MCF 10A (cell line): ENCODE results near the gene MAML2. TPM values are rescaled to one million over a fixed set of nuclear protein-coding genes. Genes with fewer than 3 reads are reported as not detected.

Source experiments
- BruUV-seq: library from RNA; stranded (reverse); fragments of 400-500 nt; replicated peaks from 2 replicates; lab custom pipeline; 2021; lab: Mats Ljungman, UMichigan
- CTCF ChIA-PET: fragments of 300-600 bp; sonication (Branson Sonifier 250); formaldehyde crosslinking; extraction: SDS; loops from one replicate; lab custom pipeline; 2021; ENCODE audit warnings: antibody characterized with exemption, inconsistent platforms; lab: Yijun Ruan, JAX
- POLR2A ChIA-PET: fragments of 300-600, 350-650 bp; sonication (Branson Sonifier 250); formaldehyde crosslinking; extraction: SDS; loops from one replicate; lab custom pipeline; 2020; ENCODE audit warnings: antibody characterized with exemption, inconsistent platforms; lab: Yijun Ruan, JAX
- DNase-seq: peaks from one replicate; pipeline ENCODE4 v3.0.0-alpha.2; 2018; ENCODE audit not compliant: unreplicated experiment
- H3K27ac Mint-ChIP-seq: one replicate; pipeline ENCODE4 v1.8.0; 2022; ENCODE audit warnings: mild to moderate bottlenecking, low read depth, mixed read lengths; ENCODE audit not compliant: unreplicated experiment
- H3K27me3 Mint-ChIP-seq: one replicate; pipeline ENCODE4 v1.8.0; 2022; ENCODE audit warnings: mixed read lengths; ENCODE audit not compliant: insufficient read depth, unreplicated experiment
- H3K36me3 Mint-ChIP-seq: one replicate; pipeline ENCODE4 v1.8.0; 2022; ENCODE audit warnings: mild to moderate bottlenecking, moderate library complexity, mixed read lengths; ENCODE audit not compliant: insufficient read depth, unreplicated experiment
- H3K4me1 Mint-ChIP-seq: one replicate; pipeline ENCODE4 v1.8.0; 2022; ENCODE audit warnings: mixed read lengths; ENCODE audit not compliant: insufficient read depth, unreplicated experiment
- H3K4me3 Mint-ChIP-seq: one replicate; pipeline ENCODE4 v1.8.0; 2022; ENCODE audit warnings: mild to moderate bottlenecking, moderate library complexity, mixed read lengths; ENCODE audit not compliant: unreplicated experiment
- H3K9me3 Mint-ChIP-seq: one replicate; pipeline ENCODE4 v1.8.0; 2022; ENCODE audit warnings: mixed read lengths; ENCODE audit not compliant: unreplicated experiment
- intact Hi-C: fragments of 100-400 bp; cut with micrococcal nuclease; formaldehyde crosslinking; loops from 2 replicates; pipeline ENCODE4 v1.14.1; 2022
- total RNA-seq: library from RNA; stranded (reverse); gene quantifications from 2 replicates; pipeline ENCODE4 v1.2.3, GENCODE V29; 2022
- TF ChIP-seq, protein P1 (sequence below): fragments of 200-600 bp; IDR thresholded peaks from one replicate; pipeline ENCODE4 v1.8.0; 2022; ENCODE audit warnings: antibody characterized with exemption, mild to moderate bottlenecking; ENCODE audit not compliant: unreplicated experiment

Gene MAML2
- total RNA-seq, 1 experiment from 2014 or later: 8.6 TPM

DNA sequence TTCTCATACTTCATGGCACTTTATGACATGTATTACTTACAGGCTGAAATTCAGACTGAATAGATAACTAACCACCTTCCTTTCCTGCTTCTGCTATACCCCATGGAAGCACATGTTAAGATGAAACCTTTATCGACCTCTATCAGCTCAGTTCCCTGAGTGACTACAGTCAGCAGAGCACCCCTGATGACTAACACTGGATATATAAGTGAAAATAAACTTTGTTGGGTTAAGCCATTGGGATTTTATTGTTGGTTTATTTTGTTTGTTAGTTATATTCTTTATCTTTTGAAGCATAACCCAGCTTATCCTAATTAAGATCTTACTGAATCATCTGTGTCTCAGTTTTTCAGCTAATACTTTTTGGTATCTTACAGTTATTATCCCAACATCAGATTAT is 23.0 kb upstream of the MAML2 start:
- H3K4me1 Mint-ChIP-seq: no peaks in the 10 kb centered on the region

DNA sequence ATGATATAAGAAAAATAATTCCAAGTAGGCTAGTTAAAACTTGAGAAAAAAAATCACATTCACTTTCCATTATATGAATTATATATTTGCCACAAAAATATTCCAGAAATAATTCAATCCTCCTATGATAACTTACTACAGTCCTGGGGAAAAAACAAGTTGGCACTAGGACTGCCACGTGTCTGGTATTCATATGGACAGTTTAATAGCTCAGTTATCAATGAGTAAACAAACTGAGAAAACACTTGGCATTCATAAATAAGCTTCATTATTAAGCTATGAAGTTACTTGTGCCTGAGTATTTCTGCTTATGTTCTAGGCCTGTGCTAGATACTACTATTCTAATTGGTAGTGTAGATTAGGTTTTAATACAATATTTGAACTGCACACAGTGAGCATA is 22.5 kb upstream of the MAML2 start:
- CTCF ChIA-PET: interaction anchor here (0.7 to 1.8 kb wide), 2 partner anchors 21 to 22 kb away, joined by 3 to 7 read pairs; no protein-coding TSS in a partner anchor
- BruUV-seq: no TSS peak
- Mint-ChIP-seq H3K27me3 (no peaks in the 10 kb centered on the region), H3K27ac (no peak overlapping the region), H3K36me3 (peaks cover 24% of the 10 kb centered on the region), H3K4me1 (no peaks in the 10 kb centered on the region), H3K9me3 (no peaks in the 10 kb centered on the region), H3K4me3 (no peak overlapping the region)
- TF ChIP-seq, protein P1, sequence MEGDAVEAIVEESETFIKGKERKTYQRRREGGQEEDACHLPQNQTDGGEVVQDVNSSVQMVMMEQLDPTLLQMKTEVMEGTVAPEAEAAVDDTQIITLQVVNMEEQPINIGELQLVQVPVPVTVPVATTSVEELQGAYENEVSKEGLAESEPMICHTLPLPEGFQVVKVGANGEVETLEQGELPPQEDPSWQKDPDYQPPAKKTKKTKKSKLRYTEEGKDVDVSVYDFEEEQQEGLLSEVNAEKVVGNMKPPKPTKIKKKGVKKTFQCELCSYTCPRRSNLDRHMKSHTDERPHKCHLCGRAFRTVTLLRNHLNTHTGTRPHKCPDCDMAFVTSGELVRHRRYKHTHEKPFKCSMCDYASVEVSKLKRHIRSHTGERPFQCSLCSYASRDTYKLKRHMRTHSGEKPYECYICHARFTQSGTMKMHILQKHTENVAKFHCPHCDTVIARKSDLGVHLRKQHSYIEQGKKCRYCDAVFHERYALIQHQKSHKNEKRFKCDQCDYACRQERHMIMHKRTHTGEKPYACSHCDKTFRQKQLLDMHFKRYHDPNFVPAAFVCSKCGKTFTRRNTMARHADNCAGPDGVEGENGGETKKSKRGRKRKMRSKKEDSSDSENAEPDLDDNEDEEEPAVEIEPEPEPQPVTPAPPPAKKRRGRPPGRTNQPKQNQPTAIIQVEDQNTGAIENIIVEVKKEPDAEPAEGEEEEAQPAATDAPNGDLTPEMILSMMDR: no peak
- intact Hi-C loops: no loop called here
- POLR2A ChIA-PET: interaction anchor here (1.6 kb wide), 1 partner anchor 24 kb away, joined by 5 read pairs; the partner anchor contains the start of gene CCDC82
- no peak for DNase-seq

More for the DNA sequence above, 23.0 kb upstream of the MAML2 start:
- no peak overlapping the region for H3K4me3 Mint-ChIP-seq
- H3K9me3 Mint-ChIP-seq: no peaks in the 10 kb centered on the region
- no peaks in the 10 kb centered on the region for H3K27me3 Mint-ChIP-seq
- no peak overlapping the region for H3K27ac Mint-ChIP-seq
- no peak for DNase-seq
- ChIA-PET CTCF (interaction anchor here (0.7 to 1.8 kb wide), 2 partner anchors 21 to 23 kb away, joined by 3 to 7 read pairs; no protein-coding TSS in a partner anchor), POLR2A (interaction anchor here (1.6 kb wide), 1 partner anchor 23 kb away, joined by 5 read pairs; the partner anchor contains the start of gene CCDC82)
- H3K36me3 Mint-ChIP-seq: peaks cover 23% of the 10 kb centered on the region
- TF ChIP-seq, protein P1: no peak
- BruUV-seq: no TSS peak
- intact Hi-C loops: no loop called here

DNA sequence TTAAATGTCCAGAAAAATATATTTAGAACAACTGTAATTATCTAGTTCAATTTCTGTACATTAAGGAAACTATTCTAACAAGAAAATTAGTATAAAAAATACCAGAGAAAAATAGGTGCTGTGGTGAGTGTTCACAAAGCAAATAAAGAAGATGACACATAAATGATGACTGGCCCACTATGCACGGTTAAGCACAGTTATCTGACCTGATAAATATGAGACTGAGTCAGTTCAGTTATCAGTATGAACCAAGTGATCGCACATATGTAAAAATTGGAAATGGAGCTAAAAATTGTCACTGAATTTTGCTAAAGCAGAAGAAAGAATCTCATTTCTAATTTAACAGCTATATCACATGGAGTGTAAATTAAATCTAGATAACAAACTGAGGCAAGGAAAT is 18.8 kb upstream of the MAML2 start:
- DNase-seq: no peak
- no peaks in the 10 kb centered on the region for H3K27me3 Mint-ChIP-seq
- CTCF ChIA-PET: interaction anchor here (0.7 to 0.8 kb wide), 2 partner anchors 9 to 10 kb away, joined by 3 read pairs; no protein-coding TSS in a partner anchor
- BruUV-seq: no TSS peak
- POLR2A ChIA-PET: interaction anchor here (0.7 to 1.6 kb wide), 2 partner anchors 10 to 1295 kb away, joined by 3 to 6 read pairs; partner anchors contain the start of gene SRSF8
- TF ChIP-seq, protein P1: no peak
- no peak overlapping the region for H3K4me3 Mint-ChIP-seq
- H3K9me3 Mint-ChIP-seq: no peaks in the 10 kb centered on the region
- no peaks in the 10 kb centered on the region for H3K4me1 Mint-ChIP-seq
- intact Hi-C loops: no loop called here
- peaks cover 21% of the 10 kb centered on the region for H3K36me3 Mint-ChIP-seq
- no peak overlapping the region for H3K27ac Mint-ChIP-seq

DNA sequence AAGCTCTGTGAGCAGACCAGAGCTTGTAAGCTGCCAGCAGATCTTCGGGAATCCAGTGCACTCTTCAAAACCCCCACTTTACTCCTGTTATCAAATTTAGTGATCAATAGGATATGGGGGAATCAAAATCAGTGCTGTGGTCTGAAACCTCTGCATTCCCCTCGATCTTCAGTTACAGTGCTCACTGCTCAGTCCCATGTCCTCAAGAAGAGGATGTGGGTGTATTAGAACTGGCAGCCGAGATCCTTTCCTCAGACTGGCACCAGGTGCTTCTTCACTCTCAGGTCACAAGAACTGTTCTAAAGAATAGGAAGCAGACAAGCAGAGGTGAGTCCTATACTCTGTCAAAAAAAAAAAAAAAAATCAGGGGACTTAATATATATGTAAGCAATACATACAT is 15.3 kb upstream of the MAML2 start:
- H3K36me3 Mint-ChIP-seq: peaks cover 19% of the 10 kb centered on the region

More for the DNA sequence above, 15.3 kb upstream of the MAML2 start:
- CTCF ChIA-PET: interaction anchor here (3.9 kb wide), 1 partner anchor 15 kb away, joined by 18 read pairs; the partner anchor contains the start of gene MAML2
- Mint-ChIP-seq H3K4me3 (no peak overlapping the region), H3K27ac (no peak overlapping the region), H3K4me1 (no peaks in the 10 kb centered on the region), H3K27me3 (no peaks in the 10 kb centered on the region), H3K9me3 (no peaks in the 10 kb centered on the region)
- BruUV-seq: no TSS peak
- TF ChIP-seq, protein P1: no peak
- DNase-seq: no peak
- intact Hi-C loops: no loop called here
- POLR2A ChIA-PET: interaction anchor here (1.0 kb wide), 1 partner anchor 15 kb away, joined by 3 read pairs; the partner anchor contains the start of gene MAML2
